Smooth muscle cell (in vitro differentiated cells): ENCODE results near the gene ZNF148. TPM values are rescaled to one million over a fixed set of nuclear protein-coding genes. Genes with fewer than 3 reads are reported as not detected.

Experiments
- DNase-seq: peaks from one replicate; lab custom pipeline; 2025; ENCODE audit not compliant: unreplicated experiment; lab: John Stamatoyannopoulos, UW
- H2AFZ ChIP-seq: fragments of 200-600 bp; sonication (generic); 2 replicates; pipeline ENCODE4 v1.6.0; 2016; ENCODE audit warnings: antibody characterized with exemption, low read depth, mild to moderate bottlenecking
- H3F3A ChIP-seq: fragments of 200-600 bp; sonication (generic); 2 replicates; pipeline ENCODE4 v1.6.0; 2017; ENCODE audit warnings: antibody characterized with exemption, low read depth
- H3K27ac ChIP-seq: fragments of 200-600 bp; sonication (generic); 2 replicates; pipeline ENCODE4 v1.5.1; 2016; ENCODE audit warnings: low read depth, mild to moderate bottlenecking
- H3K27me3 ChIP-seq: fragments of 200-600 bp; sonication (generic); 2 replicates; pipeline ENCODE4 v1.6.1; 2016; ENCODE audit warnings: low read depth, mild to moderate bottlenecking
- H3K36me3 ChIP-seq: fragments of 200-600 bp; sonication (generic); 2 replicates; pipeline ENCODE4 v1.5.1; 2016; ENCODE audit warnings: low read depth
- H3K4me1 ChIP-seq: fragments of 200-600 bp; sonication (generic); 2 replicates; pipeline ENCODE4 v1.5.1; 2016; ENCODE audit warnings: low read depth
- H3K4me2 ChIP-seq: fragments of 200-600 bp; sonication (generic); 2 replicates; pipeline ENCODE4 v1.6.0; 2016; ENCODE audit warnings: mild to moderate bottlenecking
- H3K4me3 ChIP-seq: fragments of 200-600 bp; sonication (generic); 2 replicates; pipeline ENCODE4 v1.5.1; 2016; ENCODE audit warnings: mild to moderate bottlenecking
- H3K79me2 ChIP-seq: fragments of 200-600 bp; sonication (generic); 2 replicates; pipeline ENCODE4 v1.6.0; 2016; ENCODE audit warnings: low read depth, mild to moderate bottlenecking
- H3K9ac ChIP-seq: fragments of 200-600 bp; sonication (generic); 2 replicates; pipeline ENCODE4 v1.6.0; 2016; ENCODE audit warnings: low read depth
- H3K9me3 ChIP-seq: fragments of 200-600 bp; sonication (generic); replicated peaks from 2 replicates; pipeline ENCODE4 v1.5.1; 2016; ENCODE audit warnings: low read depth
- H4K20me1 ChIP-seq: fragments of 200-600 bp; sonication (generic); 2 replicates; pipeline ENCODE4 v1.6.0; 2016; ENCODE audit warnings: low read depth
- CTCF ChIP-seq: fragments of 200-600 bp; sonication (generic); IDR thresholded peaks from 2 replicates; pipeline ENCODE4 v1.5.1; 2017; ENCODE audit warnings: borderline replicate concordance, mild to moderate bottlenecking, antibody characterized with exemption; ENCODE audit not compliant: insufficient read depth, poor library complexity, severe bottlenecking
- WGBS: methylation state at CpG from one replicate; pipeline ENCODE4 v1.1.7; 2016; ENCODE audit warnings: low lambda C conversion rate; 5-methylcytosine and 5-hydroxymethylcytosine counted together
- polyA plus RNA-seq: library from polyadenylated mRNA; unstranded; fragments of >200 nt; fragmentation: Nextera tagmentation; extraction: Ambion mirVana; gene quantifications from 2 replicates; pipeline ENCODE4 v1.2.1, GENCODE V29; 2016
- total RNA-seq: library from RNA; depleted of rRNA; stranded (reverse); fragments of >200 nt; gene quantifications from 2 replicates; pipeline ENCODE4 v1.2.3, GENCODE V29; 2014

ZNF148 gene
- total and polyA plus RNA-seq, 2 experiments from 2014 or later = 23.6 to 27.7 TPM

- peaks cover 15% of the 10 kb centered on the region for H3K4me1 ChIP-seq
- DNase-seq = no peak
- no peak overlapping the region for H3K27ac ChIP-seq
- no peaks in the 10 kb centered on the region for H3K79me2 ChIP-seq
- no peaks in the 10 kb centered on the region for H4K20me1 ChIP-seq
- peak overlapping the region; percentile 76 for H2AFZ ChIP-seq
- peak overlapping the region; percentile 99 for H3K4me2 ChIP-seq
- H3K4me3 ChIP-seq = peak overlapping the region; percentile 69
- H3K36me3 ChIP-seq = no peaks in the 10 kb centered on the region
- peak overlapping the region; percentile 72 for H3K9ac ChIP-seq
- H3F3A ChIP-seq = no peaks in the 10 kb centered on the region
- no peaks in the 10 kb centered on the region for H3K9me3 ChIP-seq
- WGBS = 3% methylated on average over 12 of the region's 28 CpGs
- H3K27me3 ChIP-seq = no peaks in the 10 kb centered on the region
- no peak for TF ChIP-seq CTCF
These were observed 163.0 kb downstream of the ZNF148 start for GRCh38 chr3:125212091-125212508.

- peak overlapping the region; percentile 72 for H3K9ac ChIP-seq
These were observed 163.5 kb downstream of the ZNF148 start for GRCh38 chr3:125211523-125212090.

GRCh38 chr3:125207949-125208568 is 167.1 kb downstream of the ZNF148 start:
- peaks cover 5% of the 10 kb centered on the region for H3K4me1 ChIP-seq
- WGBS = 94% methylated on average over 1 of the region's 1 CpG
- no peaks in the 10 kb centered on the region for H3K79me2 ChIP-seq
- no peak overlapping the region for H3K27ac ChIP-seq
- no peak for TF ChIP-seq CTCF
- H3K27me3 ChIP-seq = no peaks in the 10 kb centered on the region
- H3K9ac ChIP-seq = no peak overlapping the region
- H3K4me3 ChIP-seq = no peak overlapping the region
- no peak overlapping the region for H2AFZ ChIP-seq
- no peaks in the 10 kb centered on the region for H4K20me1 ChIP-seq
- H3K36me3 ChIP-seq = no peaks in the 10 kb centered on the region
- no peak overlapping the region for H3K4me2 ChIP-seq
- H3F3A ChIP-seq = no peaks in the 10 kb centered on the region
- no peaks in the 10 kb centered on the region for H3K9me3 ChIP-seq
- no peak for DNase-seq

More at GRCh38 chr3:125211523-125212090, 163.5 kb downstream of the ZNF148 start:
- DNase-seq = no peak
- Histone ChIP-seq H3K4me3 (peak overlapping the region; percentile 69), H4K20me1 (no peaks in the 10 kb centered on the region), H3F3A (no peaks in the 10 kb centered on the region), H3K27ac (no peak overlapping the region), H3K4me2 (peak overlapping the region; percentile 99), H3K4me1 (peaks cover 15% of the 10 kb centered on the region), H2AFZ (peak overlapping the region; percentile 76), H3K36me3 (no peaks in the 10 kb centered on the region), H3K9me3 (no peaks in the 10 kb centered on the region), H3K27me3 (no peaks in the 10 kb centered on the region), H3K79me2 (no peaks in the 10 kb centered on the region)
- no peak for TF ChIP-seq CTCF
- 53% methylated on average over 11 of the region's 11 CpGs for WGBS

GRCh38 chr3:125207507-125207906 is 167.6 kb downstream of the ZNF148 start:
- no peaks in the 10 kb centered on the region for H3K27me3 ChIP-seq
- H3K9me3 ChIP-seq = no peaks in the 10 kb centered on the region
- H3F3A ChIP-seq = no peaks in the 10 kb centered on the region
- WGBS = 83% methylated on average over 7 of the region's 7 CpGs
- no peak overlapping the region for H3K4me3 ChIP-seq
- H3K4me1 ChIP-seq = no peaks in the 10 kb centered on the region
- DNase-seq = no peak
- no peak for TF ChIP-seq CTCF
- H4K20me1 ChIP-seq = no peaks in the 10 kb centered on the region
- H3K27ac ChIP-seq = no peak overlapping the region
- no peak overlapping the region for H3K9ac ChIP-seq
- no peak overlapping the region for H2AFZ ChIP-seq
- H3K36me3 ChIP-seq = no peaks in the 10 kb centered on the region
- no peak overlapping the region for H3K4me2 ChIP-seq
- no peaks in the 10 kb centered on the region for H3K79me2 ChIP-seq
